Choroid plexus epithelial cell (primary cell): Measurements from ENCODE around the gene OPCML.

Experiments used
- DNase-seq: peaks from one replicate; pipeline ENCODE4 v3.0.0-alpha.2; 2010; ENCODE audit warnings: low read depth
- H3K4me3 ChIP-seq: 2 replicates; pipeline ENCODE4 v1.5.1; 2011; ENCODE audit warnings: low read depth, mild to moderate bottlenecking, control low read depth, low read length, moderate library complexity
- TF ChIP-seq, protein P1 (sequence below): conservative IDR thresholded peaks from 2 replicates; pipeline ENCODE4 v1.5.1; 2011; ENCODE audit warnings: low read depth, mild to moderate bottlenecking, control low read depth, inconsistent platforms, low read length, moderate library complexity

The OPCML gene

GRCh38 chr11:133425992-133426391 is 106.3 kb downstream of the OPCML start:
- TF ChIP-seq, protein P1, sequence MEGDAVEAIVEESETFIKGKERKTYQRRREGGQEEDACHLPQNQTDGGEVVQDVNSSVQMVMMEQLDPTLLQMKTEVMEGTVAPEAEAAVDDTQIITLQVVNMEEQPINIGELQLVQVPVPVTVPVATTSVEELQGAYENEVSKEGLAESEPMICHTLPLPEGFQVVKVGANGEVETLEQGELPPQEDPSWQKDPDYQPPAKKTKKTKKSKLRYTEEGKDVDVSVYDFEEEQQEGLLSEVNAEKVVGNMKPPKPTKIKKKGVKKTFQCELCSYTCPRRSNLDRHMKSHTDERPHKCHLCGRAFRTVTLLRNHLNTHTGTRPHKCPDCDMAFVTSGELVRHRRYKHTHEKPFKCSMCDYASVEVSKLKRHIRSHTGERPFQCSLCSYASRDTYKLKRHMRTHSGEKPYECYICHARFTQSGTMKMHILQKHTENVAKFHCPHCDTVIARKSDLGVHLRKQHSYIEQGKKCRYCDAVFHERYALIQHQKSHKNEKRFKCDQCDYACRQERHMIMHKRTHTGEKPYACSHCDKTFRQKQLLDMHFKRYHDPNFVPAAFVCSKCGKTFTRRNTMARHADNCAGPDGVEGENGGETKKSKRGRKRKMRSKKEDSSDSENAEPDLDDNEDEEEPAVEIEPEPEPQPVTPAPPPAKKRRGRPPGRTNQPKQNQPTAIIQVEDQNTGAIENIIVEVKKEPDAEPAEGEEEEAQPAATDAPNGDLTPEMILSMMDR, result no peak
- H3K4me3 ChIP-seq, result no peak overlapping the region
- DNase-seq, result no peak

- TF ChIP-seq, protein P1, result no peak
- DNase-seq, result no peak
These were observed 107.1 kb downstream of the OPCML start for GRCh38 chr11:133425245-133425644.

DNA sequence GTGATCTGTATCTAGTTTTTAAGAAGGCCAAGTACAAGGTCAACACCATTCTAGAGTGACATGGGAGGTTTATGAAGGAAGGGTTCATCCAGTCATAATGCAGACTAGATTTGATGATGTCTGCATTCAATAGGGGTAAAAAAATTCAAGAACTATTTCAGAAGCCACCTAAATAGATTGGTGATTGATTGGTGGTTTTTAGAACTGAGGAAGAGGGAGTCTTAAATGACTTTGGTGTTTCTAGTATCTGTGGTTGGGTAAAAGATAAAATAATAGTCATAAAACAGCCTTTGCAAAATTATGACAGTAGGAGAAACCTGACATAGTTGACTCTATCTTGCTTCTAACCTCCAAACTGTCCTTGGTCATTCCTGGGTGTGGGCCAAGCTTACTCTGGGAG is 114.1 kb downstream of the OPCML start:
- TF ChIP-seq, protein P1, result no peak
- DNase-seq, result no peak
- H3K4me3 ChIP-seq, result no peak overlapping the region

More at GRCh38 chr11:133425245-133425644, 107.1 kb downstream of the OPCML start:
- H3K4me3 ChIP-seq, result no peak overlapping the region

DNA sequence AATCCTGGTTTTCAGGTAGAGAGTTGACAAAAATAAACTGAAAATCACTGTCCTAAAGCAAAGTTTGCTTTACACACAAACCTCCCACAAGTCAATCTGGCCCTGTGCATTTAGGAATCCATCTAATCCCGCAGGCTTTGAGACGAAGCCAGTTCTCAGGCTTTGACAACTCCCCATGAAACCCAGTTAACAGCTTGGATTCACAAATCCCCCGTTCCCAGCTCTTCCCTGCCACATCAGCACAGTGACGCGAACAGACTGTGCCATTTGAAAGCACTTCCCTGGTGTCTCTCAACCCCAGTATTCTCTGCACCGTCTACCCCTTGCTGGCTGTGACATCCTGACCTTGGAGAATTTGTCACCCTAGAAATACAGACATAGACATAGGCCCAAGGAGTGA is 117.8 kb downstream of the OPCML start:
- TF ChIP-seq, protein P1, result no peak

GRCh38 chr11:133413703-133414102 is 118.6 kb downstream of the OPCML start:
- TF ChIP-seq, protein P1, result no peak
- no peak overlapping the region for H3K4me3 ChIP-seq
- no peak for DNase-seq

More for the DNA sequence above, 117.8 kb downstream of the OPCML start:
- H3K4me3 ChIP-seq, result no peak overlapping the region
- no peak for DNase-seq

DNA sequence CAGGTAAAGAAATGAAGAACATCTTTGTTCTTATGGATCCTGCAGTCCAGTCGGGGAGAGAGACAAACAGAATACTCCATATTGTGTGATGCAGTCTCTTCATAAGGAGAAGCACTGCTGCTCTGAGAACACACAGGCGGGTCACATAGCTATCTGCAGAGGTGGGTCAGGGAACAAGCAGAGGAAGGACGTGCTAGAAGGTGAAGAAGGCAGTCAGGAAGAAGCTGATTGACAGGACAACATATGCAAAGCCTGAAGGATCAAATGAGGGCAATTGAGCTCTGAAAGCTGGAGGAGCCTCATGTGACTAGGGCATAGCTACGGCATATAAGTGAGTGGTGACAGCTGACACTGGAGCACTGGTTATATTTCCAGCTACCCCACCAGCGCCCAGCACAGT is 122.5 kb downstream of the OPCML start:
- no peak overlapping the region for H3K4me3 ChIP-seq
- TF ChIP-seq, protein P1, result no peak
- DNase-seq, result no peak

GRCh38 chr11:133408936-133409335 is 123.4 kb downstream of the OPCML start:
- DNase-seq, result no peak
- TF ChIP-seq, protein P1, result no peak
- no peak overlapping the region for H3K4me3 ChIP-seq
